ENCODE measurements around the gene TP53I11.

DNA sequence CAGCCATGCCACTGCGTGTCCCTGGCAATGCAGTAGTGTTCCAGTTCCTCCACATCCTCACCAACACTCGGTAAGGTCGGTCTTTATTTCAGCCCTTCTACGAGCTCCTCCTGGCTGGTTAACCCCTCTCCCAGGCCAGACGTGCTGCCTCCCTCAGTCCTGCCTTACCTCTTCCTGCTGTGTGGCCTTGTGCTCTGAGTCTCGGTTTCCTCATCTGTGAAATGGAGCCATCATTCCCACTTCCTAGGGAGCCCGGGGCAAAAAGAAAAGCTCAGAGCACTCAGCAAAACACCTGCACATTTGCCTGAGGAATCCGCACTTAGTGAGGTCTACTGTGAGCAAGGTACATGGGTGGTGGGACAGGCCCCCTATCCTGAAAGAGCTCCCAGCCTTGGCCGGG lies 9.8 kb downstream of the TP53I11 start:
- TF ChIP-seq POLR2A (IDR thresholded peaks at IDR 0.05; ENCODE audit: low read depth, low read length) (no peak), POLR2AphosphoS5 (IDR thresholded peaks at IDR 0.05; ENCODE audit: insufficient read depth, low read depth, low read length) (no peak), CTCF (IDR thresholded peaks at IDR 0.05; ENCODE audit: extremely low read depth in 1 of 2, insufficient read depth in 1 of 2, low read depth in 1 of 2, low read length in 2 of 2) (no peak), FOS (IDR thresholded peaks at IDR 0.05; ENCODE audit: borderline replicate concordance, insufficient read depth, low read length) (no peak), JUN (IDR thresholded peaks at IDR 0.05; ENCODE audit: borderline replicate concordance, insufficient read depth, insufficient read length, low read depth) (no peak), EZH2 (IDR thresholded peaks at IDR 0.05; ENCODE audit: borderline replicate concordance, low read depth, low read length, severe bottlenecking) (no peak)
- TF ChIP-seq, protein P1, sequence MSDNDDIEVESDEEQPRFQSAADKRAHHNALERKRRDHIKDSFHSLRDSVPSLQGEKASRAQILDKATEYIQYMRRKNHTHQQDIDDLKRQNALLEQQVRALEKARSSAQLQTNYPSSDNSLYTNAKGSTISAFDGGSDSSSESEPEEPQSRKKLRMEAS (IDR thresholded peaks at IDR 0.05; ENCODE audit: insufficient read depth, insufficient read length) = no peak

Measured in endothelial cell of umbilical vein (primary cell).